PC-3 (cell line): ENCODE results near the gene EMCN.

Experiments
- EZH2 ChIP-seq: fragments of 300-600 bp; sonication (generic); IDR thresholded peaks from one replicate; pipeline ENCODE4 v1.6.1; 2017; ENCODE audit warnings: antibody characterized with exemption, mild to moderate bottlenecking, low read length; ENCODE audit not compliant: unreplicated experiment
- EZH2phosphoT487 ChIP-seq: fragments of 300-600 bp; sonication (generic); IDR thresholded peaks from 2 replicates; pipeline ENCODE4 v1.6.1; 2018; ENCODE audit warnings: mild to moderate bottlenecking, antibody characterized with exemption, low read length, borderline replicate concordance
- TF ChIP-seq, protein P1 (sequence below): fragments of 300-600 bp; sonication (generic); conservative IDR thresholded peaks from 2 replicates; pipeline ENCODE4 v1.5.1; 2017; ENCODE audit warnings: antibody characterized with exemption, low read depth, mild to moderate bottlenecking, low read length

DNA sequence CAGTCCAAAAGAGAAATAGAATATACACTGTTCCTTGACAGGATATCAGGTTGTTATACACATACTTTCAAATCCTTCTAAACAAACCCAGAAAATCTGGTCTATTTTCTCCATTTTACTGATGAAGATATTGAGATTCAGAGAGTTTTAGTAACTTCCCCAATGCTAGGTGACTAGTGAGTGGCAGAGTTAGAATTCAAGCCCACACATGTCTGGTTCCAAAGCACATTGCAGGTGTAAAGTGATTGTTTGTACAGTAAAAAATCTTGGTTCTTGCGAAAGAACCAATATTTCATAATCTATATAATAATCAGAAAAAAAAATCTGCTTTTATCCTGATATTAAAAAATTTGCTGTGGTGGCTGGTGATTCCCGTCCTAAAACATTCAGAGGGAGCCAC lies 39.5 kb upstream of the EMCN start:
- TF ChIP-seq, protein P1, sequence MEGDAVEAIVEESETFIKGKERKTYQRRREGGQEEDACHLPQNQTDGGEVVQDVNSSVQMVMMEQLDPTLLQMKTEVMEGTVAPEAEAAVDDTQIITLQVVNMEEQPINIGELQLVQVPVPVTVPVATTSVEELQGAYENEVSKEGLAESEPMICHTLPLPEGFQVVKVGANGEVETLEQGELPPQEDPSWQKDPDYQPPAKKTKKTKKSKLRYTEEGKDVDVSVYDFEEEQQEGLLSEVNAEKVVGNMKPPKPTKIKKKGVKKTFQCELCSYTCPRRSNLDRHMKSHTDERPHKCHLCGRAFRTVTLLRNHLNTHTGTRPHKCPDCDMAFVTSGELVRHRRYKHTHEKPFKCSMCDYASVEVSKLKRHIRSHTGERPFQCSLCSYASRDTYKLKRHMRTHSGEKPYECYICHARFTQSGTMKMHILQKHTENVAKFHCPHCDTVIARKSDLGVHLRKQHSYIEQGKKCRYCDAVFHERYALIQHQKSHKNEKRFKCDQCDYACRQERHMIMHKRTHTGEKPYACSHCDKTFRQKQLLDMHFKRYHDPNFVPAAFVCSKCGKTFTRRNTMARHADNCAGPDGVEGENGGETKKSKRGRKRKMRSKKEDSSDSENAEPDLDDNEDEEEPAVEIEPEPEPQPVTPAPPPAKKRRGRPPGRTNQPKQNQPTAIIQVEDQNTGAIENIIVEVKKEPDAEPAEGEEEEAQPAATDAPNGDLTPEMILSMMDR, result no peak
- no peak for TF ChIP-seq EZH2
- TF ChIP-seq EZH2phosphoT487, result no peak
